ENCODE data around the gene XPO4. TPM values are rescaled to one million over a fixed set of nuclear protein-coding genes. Genes with fewer than 3 reads are reported as not detected.
A peak's percentile ranks its signal among the peaks of the same experiment; 100 is the strongest.
"Not testable (repeated sequence)": the region's sequence is repeated elsewhere in the genome, so short reads cannot be mapped to it uniquely, and the experiment has no call there.

The XPO4 gene
- 15.5 TPM for total RNA-seq (ENCODE audit: unreplicated experiment)
- long read RNA-seq, partial matches to known transcripts, result 1 of 2 reads
- long read RNA-seq, other reads (novel, unspliced or antisense), result 1 of 2 reads

DNA sequence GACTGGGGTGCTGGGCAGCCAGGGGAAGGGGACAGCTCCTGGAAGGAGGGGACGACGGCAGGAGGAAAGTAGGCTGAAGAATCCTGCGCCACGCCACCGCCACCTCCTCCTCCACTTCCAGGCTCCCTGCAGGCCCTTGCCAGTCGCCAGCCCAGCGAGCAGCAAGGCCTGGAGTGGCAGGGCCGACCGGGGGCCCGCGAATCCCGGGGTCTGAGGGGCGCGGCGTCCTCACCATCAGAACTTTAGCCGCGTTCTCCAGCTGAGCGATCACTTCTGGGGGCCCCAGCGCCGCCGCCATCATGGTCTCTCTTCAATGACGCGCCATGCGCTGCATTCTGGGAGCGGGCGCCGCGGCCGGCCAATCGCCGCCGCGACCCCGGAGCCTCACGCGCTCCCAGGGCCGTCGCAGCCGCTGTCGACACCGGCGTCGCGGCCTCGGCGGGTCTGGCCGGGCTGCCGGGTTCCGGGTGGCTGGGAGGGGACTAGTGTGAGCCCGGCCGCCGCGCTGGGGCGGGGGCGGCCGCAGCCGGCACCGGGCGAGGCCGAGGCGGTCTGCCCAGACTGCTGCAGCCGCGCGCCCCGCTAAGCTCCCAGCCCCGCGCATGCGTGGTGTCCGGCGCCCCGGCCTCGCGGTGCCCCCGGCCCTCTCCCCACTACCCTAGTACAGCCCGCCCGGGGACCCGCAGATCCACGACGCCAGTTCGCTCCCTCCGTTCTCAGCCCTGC is at the start of gene XPO4:
Gene XPO4 (minus strand): TSS at position 309 of the 726 bp plus-strand sequence. CDS start 8 bp downstream, at position 301.
- Mint-ChIP-seq H3K4me3 (ENCODE audit: unreplicated experiment) (peak within 1 kb of the TSS; percentile 97), H3K4me1 (ENCODE audit: low read depth, unreplicated experiment) (peaks cover 3% of the 10 kb centered on the region), H3K27ac (ENCODE audit: unreplicated experiment) (peak within 1 kb of the TSS; percentile 97), H3K9me3 (ENCODE audit: unreplicated experiment) (peaks cover 6% of the 10 kb centered on the region), H3K27me3 (ENCODE audit: unreplicated experiment) (peaks cover 2% of the 10 kb centered on the region), H3K36me3 (ENCODE audit: unreplicated experiment) (no peaks in the 10 kb centered on the region)
- TF ChIP-seq CTCF (IDR thresholded peaks at IDR 0.05; ENCODE audit: partially characterized antibody, unreplicated experiment), result no peak
- peak; percentile 90 for DNase-seq

DNA sequence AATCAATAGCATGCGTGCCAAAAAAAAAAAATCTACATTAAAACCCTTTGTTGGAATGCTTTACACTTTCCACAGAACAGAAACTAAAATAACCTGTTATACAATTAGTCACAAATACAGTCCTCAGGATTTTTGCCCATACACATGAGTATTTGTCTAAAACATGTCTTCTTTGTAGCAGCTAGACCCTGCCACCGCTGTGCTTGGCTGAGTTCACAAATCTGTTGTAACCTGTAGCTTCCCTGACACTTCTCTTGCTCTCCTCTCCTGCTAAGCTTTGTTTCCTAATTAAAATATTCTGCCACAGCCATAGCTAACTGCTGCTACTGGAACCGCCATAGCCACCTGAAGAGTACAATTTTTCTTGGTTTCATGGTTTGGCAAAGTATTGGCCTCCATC is 45.5 kb upstream of the XPO4 start:
- not testable (repeated sequence) for H3K9me3 Mint-ChIP-seq (ENCODE audit: unreplicated experiment); H3K4me1 Mint-ChIP-seq (ENCODE audit: low read depth, unreplicated experiment); H3K4me3 Mint-ChIP-seq (ENCODE audit: unreplicated experiment); H3K27me3 Mint-ChIP-seq (ENCODE audit: unreplicated experiment); H3K27ac Mint-ChIP-seq (ENCODE audit: unreplicated experiment); DNase-seq; H3K36me3 Mint-ChIP-seq (ENCODE audit: unreplicated experiment)

GRCh38 chr13:20945952-20946383 is 43.4 kb upstream of the XPO4 start:
- Mint-ChIP-seq H3K9me3 (ENCODE audit: unreplicated experiment) (peaks cover 2% of the 10 kb centered on the region), H3K27me3 (ENCODE audit: unreplicated experiment) (peaks cover 9% of the 10 kb centered on the region), H3K36me3 (ENCODE audit: unreplicated experiment) (no peaks in the 10 kb centered on the region), H3K4me3 (ENCODE audit: unreplicated experiment) (peak overlapping the region; percentile 52), H3K4me1 (ENCODE audit: low read depth, unreplicated experiment) (no peaks in the 10 kb centered on the region), H3K27ac (ENCODE audit: unreplicated experiment) (no peak overlapping the region)
- DNase-seq, result peak; percentile 31
- TF ChIP-seq CTCF (IDR thresholded peaks at IDR 0.05; ENCODE audit: partially characterized antibody, unreplicated experiment), result no peak

DNA sequence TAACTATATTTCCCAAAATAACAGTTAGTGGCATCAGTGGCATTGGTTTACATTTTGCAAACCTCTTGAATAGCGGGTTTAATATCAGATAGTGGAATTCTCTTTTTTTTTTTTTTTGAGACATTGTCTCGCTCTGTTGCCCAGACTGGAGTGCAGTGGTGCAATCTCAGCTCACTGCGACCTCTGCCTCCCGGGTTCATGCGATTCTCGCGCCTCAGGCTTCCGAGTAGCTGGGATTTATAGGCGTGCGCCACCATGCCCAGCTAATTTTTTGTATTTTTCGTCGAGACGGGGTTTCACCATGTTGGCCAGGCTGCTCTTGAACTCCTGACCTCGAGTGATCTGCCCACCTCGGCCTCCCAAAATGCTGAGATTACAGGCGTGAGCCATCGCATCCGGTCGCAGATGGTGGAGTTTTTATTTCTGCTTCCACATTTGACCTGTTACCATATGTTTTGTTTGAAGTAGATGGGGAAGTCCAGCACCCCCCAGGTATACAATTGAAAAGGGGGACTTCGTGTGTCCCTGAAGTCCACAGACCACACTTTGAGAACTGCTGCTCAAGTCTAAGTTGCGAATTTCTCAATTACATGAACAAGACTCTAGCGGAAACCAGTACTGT is 40.5 kb upstream of the XPO4 start:
- H3K36me3 Mint-ChIP-seq (ENCODE audit: unreplicated experiment), result no peaks in the 10 kb centered on the region
- H3K27ac Mint-ChIP-seq (ENCODE audit: unreplicated experiment), result no peak overlapping the region
- DNase-seq, result no peak
- H3K4me3 Mint-ChIP-seq (ENCODE audit: unreplicated experiment), result no peak overlapping the region
- H3K4me1 Mint-ChIP-seq (ENCODE audit: low read depth, unreplicated experiment), result no peaks in the 10 kb centered on the region
- peaks cover 11% of the 10 kb centered on the region for H3K27me3 Mint-ChIP-seq (ENCODE audit: unreplicated experiment)
- TF ChIP-seq CTCF (IDR thresholded peaks at IDR 0.05; ENCODE audit: partially characterized antibody, unreplicated experiment), result no peak
- H3K9me3 Mint-ChIP-seq (ENCODE audit: unreplicated experiment), result peaks cover 2% of the 10 kb centered on the region

GRCh38 chr13:20940511-20940910 is 38.0 kb upstream of the XPO4 start:
- H3K4me1 Mint-ChIP-seq (ENCODE audit: low read depth, unreplicated experiment); H3K27ac Mint-ChIP-seq (ENCODE audit: unreplicated experiment); H3K27me3 Mint-ChIP-seq (ENCODE audit: unreplicated experiment); H3K4me3 Mint-ChIP-seq (ENCODE audit: unreplicated experiment); H3K36me3 Mint-ChIP-seq (ENCODE audit: unreplicated experiment); H3K9me3 Mint-ChIP-seq (ENCODE audit: unreplicated experiment); DNase-seq: not testable (repeated sequence)

- TF ChIP-seq CTCF (IDR thresholded peaks at IDR 0.05; ENCODE audit: partially characterized antibody, unreplicated experiment), result no peak
- peaks cover 2% of the 10 kb centered on the region for H3K9me3 Mint-ChIP-seq (ENCODE audit: unreplicated experiment)
- no peaks in the 10 kb centered on the region for H3K36me3 Mint-ChIP-seq (ENCODE audit: unreplicated experiment)
- no peaks in the 10 kb centered on the region for H3K4me1 Mint-ChIP-seq (ENCODE audit: low read depth, unreplicated experiment)
- no peak for DNase-seq
- no peak overlapping the region for H3K4me3 Mint-ChIP-seq (ENCODE audit: unreplicated experiment)
- peaks cover 4% of the 10 kb centered on the region for H3K27me3 Mint-ChIP-seq (ENCODE audit: unreplicated experiment)
- peak overlapping the region; percentile 35 for H3K27ac Mint-ChIP-seq (ENCODE audit: unreplicated experiment)
These were observed 37.5 kb upstream of the XPO4 start for GRCh38 chr13:20940083-20940482.

Measured in glutamatergic neuron (in vitro differentiated cells).